Measurements from ENCODE around the gene BAAT. TPM values are rescaled to one million over a fixed set of nuclear protein-coding genes. Genes with fewer than 3 reads are reported as not detected.

The BAAT gene
- total RNA-seq, 2 donors from 2014 or later, result not detected

GRCh38 chr9:101427957-101428655 is 43.3 kb upstream of the BAAT start:
- H3K4me1 Mint-ChIP-seq, result no peaks in the 10 kb centered on the region
- no peak overlapping the region for H3K4me3 Mint-ChIP-seq
- no peak overlapping the region for H3K27ac Mint-ChIP-seq
- no peak for TF ChIP-seq CTCF (conservative IDR thresholded peaks at IDR 0.05)
- no peaks in the 10 kb centered on the region for H3K36me3 ChIP-seq (ENCODE audit: control insufficient read depth, insufficient read depth, low read length)
- no peaks in the 10 kb centered on the region for H3K4me1 ChIP-seq (ENCODE audit: control insufficient read depth, insufficient read depth, low read length)
- H3K27ac ChIP-seq (ENCODE audit: low read depth, low read length), result no peak overlapping the region
- H3K9ac ChIP-seq (ENCODE audit: extremely low read depth, low read length, poor library complexity, severe bottlenecking), result no peak overlapping the region
- peaks cover 7% of the 10 kb centered on the region for H3K27me3 ChIP-seq (ENCODE audit: control insufficient read depth, insufficient read depth, low read length, poor library complexity, severe bottlenecking)
- 89 to 100% methylated on average over 1 to 3 of the region's 3 CpGs for WGBS, 2 experiments (ENCODE audit: insufficient coverage in 1 of 2, insufficient read length in 1 of 2)
- no peaks in the 10 kb centered on the region for H3K9me3 ChIP-seq (ENCODE audit: control insufficient read depth, low read length)
- H3K36me3 Mint-ChIP-seq (ENCODE audit: low read depth), result no peaks in the 10 kb centered on the region
- no peak for DNase-seq
- H3K4me3 ChIP-seq (ENCODE audit: low read length), result no peak overlapping the region
- H3K27me3 Mint-ChIP-seq (ENCODE audit: insufficient read depth), result peaks cover 12% of the 10 kb centered on the region
- H3K9me3 Mint-ChIP-seq, result no peaks in the 10 kb centered on the region

DNA sequence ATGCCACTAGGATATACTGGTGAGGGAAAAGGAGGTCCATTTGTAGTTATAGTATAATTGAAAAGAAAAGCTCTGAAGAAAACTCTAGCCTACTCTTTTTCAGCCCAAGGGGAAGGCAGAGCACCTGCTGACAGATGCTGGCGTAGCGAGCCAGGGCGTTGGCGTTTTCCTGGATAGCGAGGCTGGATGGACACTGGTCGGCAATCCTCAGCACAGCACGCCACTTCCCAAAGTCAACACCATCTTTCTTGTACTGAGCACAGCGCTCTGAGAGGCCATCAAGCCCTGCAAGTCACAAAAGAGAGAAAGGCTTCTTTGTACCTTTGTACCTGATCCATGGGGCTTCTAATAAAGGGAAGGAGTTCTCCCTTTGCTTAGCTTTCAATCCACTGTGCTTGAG is 42.6 kb upstream of the BAAT start:
- no peaks in the 10 kb centered on the region for H3K36me3 Mint-ChIP-seq (ENCODE audit: low read depth)
- H3K4me1 ChIP-seq (ENCODE audit: control insufficient read depth, insufficient read depth, low read length), result no peaks in the 10 kb centered on the region
- no peak overlapping the region for H3K27ac Mint-ChIP-seq

GRCh38 chr9:101421653-101422065 is 36.9 kb upstream of the BAAT start:
- Mint-ChIP-seq H3K4me1 (no peaks in the 10 kb centered on the region), H3K36me3 (ENCODE audit: low read depth) (no peaks in the 10 kb centered on the region), H3K27me3 (ENCODE audit: insufficient read depth) (peaks cover 11% of the 10 kb centered on the region), H3K9me3 (peaks cover 5% of the 10 kb centered on the region), H3K4me3 (no peak overlapping the region), H3K27ac (no peak overlapping the region)
- no peak for DNase-seq
- WGBS, 2 experiments (ENCODE audit: insufficient coverage in 1 of 2, insufficient read length in 1 of 2), result 83% methylated on average over 1 to 5 of the region's 5 CpGs
- Histone ChIP-seq H3K4me3 (ENCODE audit: low read length) (no peak overlapping the region), H3K9me3 (ENCODE audit: control insufficient read depth, low read length) (peaks cover 9% of the 10 kb centered on the region), H3K27ac (ENCODE audit: low read depth, low read length) (no peak overlapping the region), H3K4me1 (ENCODE audit: control insufficient read depth, insufficient read depth, low read length) (no peaks in the 10 kb centered on the region), H3K9ac (ENCODE audit: extremely low read depth, low read length, poor library complexity, severe bottlenecking) (no peak overlapping the region), H3K27me3 (ENCODE audit: control insufficient read depth, insufficient read depth, low read length, poor library complexity, severe bottlenecking) (peaks cover 4% of the 10 kb centered on the region), H3K36me3 (ENCODE audit: control insufficient read depth, insufficient read depth, low read length) (no peaks in the 10 kb centered on the region)
- no peak for TF ChIP-seq CTCF (conservative IDR thresholded peaks at IDR 0.05)

More for the DNA sequence above, 42.6 kb upstream of the BAAT start:
- Histone ChIP-seq H3K9me3 (ENCODE audit: control insufficient read depth, low read length) (no peaks in the 10 kb centered on the region), H3K9ac (ENCODE audit: extremely low read depth, low read length, poor library complexity, severe bottlenecking) (no peak overlapping the region), H3K36me3 (ENCODE audit: control insufficient read depth, insufficient read depth, low read length) (no peaks in the 10 kb centered on the region), H3K4me3 (ENCODE audit: low read length) (no peak overlapping the region), H3K27me3 (ENCODE audit: control insufficient read depth, insufficient read depth, low read length, poor library complexity, severe bottlenecking) (peaks cover 7% of the 10 kb centered on the region), H3K27ac (ENCODE audit: low read depth, low read length) (no peak overlapping the region)
- H3K9me3 Mint-ChIP-seq, result no peaks in the 10 kb centered on the region
- DNase-seq, result no peak
- H3K4me3 Mint-ChIP-seq, result no peak overlapping the region
- WGBS, 2 experiments (ENCODE audit: insufficient coverage in 1 of 2, insufficient read length in 1 of 2), result 93 to 96% methylated on average over 8 of the region's 8 CpGs
- no peak for TF ChIP-seq CTCF (conservative IDR thresholded peaks at IDR 0.05)
- no peaks in the 10 kb centered on the region for H3K4me1 Mint-ChIP-seq
- H3K27me3 Mint-ChIP-seq (ENCODE audit: insufficient read depth), result peaks cover 12% of the 10 kb centered on the region

Data from endodermal cell (in vitro differentiated cells).